ENCODE results near the gene CFB.

Gene CFB

DNA sequence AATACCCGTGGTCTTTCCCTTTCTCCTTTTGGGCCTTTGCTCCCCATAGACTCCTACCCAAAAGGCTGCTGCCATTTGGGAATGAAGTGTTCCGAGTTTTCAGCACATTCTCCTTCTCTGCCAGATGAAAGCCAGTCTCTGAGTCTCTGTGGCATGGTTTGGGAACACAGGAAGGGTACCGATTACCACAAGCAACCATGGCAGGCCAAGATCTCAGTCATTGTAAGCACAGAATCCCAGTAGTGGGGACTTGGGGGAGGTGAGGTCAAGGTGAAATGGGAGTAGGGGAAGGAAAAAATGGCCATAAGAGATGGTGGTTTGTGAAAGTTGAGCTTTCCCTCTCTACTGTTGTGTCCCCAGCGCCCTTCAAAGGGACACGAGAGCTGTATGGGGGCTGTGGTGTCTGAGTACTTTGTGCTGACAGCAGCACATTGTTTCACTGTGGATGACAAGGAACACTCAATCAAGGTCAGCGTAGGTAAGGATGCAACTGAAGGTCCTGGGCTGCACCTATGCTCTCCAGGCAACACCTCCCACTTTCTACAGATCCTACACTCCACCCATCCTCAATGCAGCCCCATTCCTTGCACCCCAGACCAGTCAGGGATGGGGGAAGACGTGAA is 4.1 kb downstream of the CFB start:
- no peak for DNase-seq

DNA sequence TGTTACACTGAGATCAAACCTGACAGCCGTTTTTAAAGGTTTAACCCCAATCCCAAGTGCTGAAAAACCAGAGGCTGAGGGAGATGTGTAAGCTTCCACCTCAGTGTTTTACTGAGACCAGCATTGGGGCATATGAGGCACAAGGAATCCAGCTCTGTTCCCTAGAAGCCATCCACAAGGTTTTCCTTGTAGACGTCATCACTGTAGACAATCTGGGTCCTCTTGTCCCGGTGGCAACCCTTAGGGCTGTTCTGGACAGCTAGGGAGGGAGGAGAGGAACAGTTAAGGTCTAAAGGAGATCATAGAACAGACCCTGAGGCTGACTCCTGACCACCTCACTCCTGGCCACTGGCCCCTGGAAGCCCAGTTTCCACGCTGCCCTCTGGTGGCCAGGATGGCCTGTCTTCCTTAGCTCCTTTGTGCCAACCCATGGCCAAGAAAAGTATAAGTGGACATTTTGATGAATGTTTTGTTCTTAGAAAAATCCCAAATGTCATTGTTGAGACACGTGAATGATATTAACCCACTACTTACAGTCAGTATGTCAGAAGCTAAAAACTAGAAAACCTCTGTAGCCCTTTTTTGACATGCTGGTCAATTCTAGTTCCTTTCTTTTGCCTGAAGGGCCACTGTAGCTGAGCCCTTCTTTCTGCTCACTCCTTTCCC is 6.4 kb downstream of the CFB start:
- DNase-seq = no peak

DNA sequence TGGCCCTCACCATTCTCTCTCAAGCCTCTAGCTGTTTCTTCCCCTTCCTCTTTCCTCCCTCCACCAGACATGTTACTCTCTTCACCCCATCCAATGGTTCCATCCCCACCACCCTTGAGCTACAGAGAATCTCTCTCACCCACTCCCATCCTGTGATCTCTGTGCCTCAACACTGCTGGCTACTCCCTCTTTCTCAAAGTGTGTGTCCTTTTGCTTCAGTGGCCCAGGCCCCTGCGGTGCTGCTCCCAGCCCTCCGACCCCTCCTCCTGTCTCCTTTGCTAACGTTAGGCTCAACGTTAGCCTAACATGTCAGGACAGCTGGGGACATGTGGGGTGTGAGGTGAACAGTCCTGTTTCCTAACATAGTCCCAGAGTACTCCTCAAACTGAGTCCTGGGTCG is 7.0 kb downstream of the CFB start:
- no peak for DNase-seq

DNA sequence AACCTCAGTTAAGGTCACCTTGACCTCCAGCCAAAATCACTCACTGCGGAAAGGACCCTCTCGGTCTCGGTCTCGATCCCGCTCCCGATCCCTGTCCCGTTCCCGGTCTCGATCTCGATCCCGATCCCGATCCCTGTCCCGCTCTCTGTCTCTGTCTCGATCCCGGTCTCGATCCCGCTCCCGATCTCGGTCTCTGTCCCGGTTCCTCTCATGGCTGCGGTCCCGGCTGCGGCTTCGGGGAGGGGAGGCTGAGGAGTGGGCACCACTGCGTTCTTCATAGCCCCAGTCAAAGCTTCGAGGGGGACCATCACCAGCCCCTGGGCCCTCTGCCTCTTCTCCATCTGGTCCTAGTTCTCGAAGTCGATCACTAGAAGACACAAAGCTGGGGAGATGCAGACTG is 8.6 kb downstream of the CFB start:
- no peak for DNase-seq

DNA sequence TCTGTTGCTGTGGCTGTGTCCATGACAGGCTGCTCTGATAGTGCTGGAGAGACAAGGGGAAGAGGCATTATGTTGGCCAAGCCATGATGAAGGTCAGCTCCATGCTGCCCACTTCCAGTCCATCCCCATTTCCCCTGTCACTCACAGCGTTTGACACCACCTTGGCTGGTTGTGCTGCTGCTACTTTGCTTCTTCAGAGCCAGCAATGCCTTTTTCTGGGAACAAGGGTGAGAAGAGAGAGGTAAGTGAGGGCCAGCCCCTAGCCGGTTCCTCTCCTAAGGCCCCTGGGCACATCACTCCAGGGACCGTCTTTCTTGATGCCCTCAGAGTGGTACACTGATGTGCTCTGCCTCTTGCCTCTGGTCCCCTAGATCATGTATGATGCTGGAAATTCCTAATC is 10.9 kb downstream of the CFB start:
- no peak for DNase-seq

DNA sequence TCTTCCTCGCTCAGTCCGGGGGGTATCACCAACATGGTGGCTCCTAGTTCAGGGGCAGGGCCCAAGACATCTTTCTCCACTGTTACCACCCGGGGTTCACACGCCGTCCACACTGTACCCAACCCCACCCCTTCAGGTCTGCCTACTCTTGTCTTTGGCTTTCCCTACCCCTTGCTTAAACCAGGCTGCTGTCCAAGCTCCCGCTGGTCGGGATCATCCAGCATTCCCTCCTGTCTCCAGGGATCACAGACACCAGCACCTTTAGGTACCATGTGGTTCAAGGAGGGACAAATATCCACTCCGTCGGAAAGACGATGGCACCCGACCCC is 12.5 kb downstream of the CFB start:
- DNase-seq = no peak

DNA sequence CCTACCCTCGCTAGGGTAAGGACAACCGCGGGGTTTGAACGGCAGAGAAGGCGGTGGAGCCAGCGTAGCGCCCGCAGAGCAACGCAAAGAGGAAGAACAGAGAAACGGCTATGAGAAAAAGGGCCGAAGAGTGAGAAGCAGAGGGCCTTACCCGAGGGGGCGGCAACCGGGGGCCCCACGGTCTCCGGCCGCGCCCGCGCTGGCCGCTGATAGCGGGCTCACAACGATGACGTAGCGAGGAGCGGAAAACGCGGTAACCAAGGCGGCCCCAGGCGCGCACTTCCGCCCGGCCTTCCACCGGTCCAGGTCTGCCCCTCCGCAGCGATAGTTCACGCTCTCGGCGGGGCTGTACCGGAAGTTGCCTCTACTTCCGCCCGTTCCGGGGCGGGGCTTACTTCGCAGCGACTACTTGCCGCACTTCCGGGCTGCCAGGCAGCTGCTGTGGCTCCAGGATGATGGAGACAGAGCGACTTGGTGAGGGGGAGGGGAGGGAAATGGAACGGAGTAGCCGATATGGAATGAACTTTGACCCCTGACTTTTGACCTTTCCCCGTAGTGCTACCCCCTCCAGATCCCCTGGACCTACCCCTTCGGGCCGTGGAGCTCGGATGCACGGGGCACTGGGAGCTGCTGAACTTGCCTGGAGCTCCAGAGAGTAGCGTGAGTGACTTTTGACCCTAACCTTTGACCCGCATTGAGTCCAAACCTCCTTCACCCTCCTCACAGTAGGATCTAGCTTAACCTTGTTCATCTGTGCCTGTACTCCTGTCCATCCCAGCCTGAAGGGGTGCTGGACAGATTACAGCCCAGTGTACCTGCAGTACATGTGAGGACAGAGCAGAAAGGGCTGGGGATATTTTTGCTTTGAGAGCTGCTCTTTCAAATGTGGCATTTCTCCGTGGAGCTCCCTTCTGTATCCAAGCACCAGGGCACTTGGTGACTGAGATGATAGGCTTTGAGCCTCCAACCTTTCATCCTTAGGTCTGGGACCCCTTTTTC is 13.1 kb downstream of the CFB start, which contains the start of the genes NELFE and SKIC2:
Gene NELFE, minus strand, starts transcription at position 231 of the 999 bp plus-strand sequence. CDS start 525 bp downstream, outside the sequence.
Gene SKIC2, plus strand, starts transcription at position 435 of the 999 bp plus-strand sequence. Its CDS starts 18 bp downstream, at position 453.
- DNase-seq = peak; percentile 99

DNA sequence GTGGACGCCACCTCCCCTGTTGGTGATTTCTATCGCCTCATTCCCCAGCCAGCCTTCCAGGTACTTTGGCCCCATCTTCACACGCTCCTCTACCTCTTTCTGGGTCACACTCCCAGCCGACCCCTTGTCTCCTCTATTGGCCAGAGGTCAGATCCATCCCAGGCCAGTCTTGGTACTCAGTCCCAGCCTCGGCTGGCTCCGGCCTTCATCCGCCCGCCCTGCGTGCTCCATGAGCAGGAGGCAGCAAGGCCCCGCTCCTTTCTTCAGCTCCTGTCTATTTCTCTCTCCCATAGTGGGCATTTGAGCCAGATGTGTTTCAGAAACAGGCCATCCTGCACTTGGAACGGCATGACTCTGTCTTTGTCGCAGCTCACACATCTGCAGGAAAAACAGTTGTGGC is 15.7 kb downstream of the CFB start:
- no peak for DNase-seq

DNA sequence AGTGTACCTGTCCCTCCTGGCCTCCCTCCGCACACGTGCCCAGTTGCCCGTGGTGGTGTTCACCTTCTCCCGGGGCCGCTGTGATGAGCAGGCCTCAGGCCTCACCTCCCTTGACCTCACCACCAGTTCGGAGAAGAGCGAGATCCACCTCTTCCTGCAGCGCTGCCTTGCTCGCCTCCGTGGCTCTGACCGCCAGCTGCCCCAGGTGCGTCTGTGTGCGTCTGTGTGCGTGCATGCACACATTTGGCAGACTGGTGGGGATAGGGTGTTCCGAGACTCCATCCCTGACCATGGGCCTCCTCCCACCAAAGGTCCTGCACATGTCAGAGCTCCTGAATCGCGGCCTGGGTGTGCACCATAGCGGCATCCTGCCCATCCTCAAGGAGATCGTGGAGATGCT is 18.0 kb downstream of the CFB start:
- DNase-seq = no peak

DNA sequence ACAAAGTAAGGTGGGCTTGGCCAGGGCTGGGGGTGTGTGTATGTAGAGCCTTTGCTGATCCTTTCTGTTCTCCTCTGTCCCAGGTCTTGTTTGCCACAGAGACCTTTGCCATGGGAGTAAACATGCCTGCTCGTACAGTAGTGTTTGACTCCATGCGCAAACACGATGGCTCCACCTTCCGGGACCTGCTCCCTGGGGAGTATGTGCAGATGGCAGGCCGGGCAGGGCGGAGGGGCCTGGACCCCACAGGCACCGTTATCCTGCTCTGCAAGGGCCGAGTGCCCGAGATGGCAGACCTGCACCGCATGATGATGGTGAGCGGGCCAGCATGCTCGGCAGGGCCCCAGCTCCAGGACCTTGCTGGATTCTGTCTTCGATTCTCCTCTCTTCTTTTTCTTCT is 19.8 kb downstream of the CFB start:
- no peak for DNase-seq

DNA sequence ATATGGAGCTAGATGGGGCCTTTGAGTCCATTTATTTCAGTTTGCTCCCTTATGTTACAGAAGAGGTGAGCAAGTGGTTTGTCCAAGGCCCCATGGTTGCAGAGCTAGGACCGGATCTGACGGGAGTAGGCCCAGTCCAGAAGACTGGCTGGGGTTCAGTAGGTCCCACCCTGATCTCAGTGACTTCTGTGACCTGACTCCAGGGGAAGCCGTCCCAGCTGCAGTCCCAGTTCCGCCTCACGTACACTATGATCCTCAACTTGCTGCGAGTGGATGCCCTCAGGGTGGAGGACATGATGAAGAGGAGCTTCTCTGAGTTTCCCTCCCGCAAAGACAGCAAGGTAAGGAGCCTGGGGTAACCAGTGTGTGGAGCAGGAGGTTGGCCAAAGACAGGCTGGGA is 20.6 kb downstream of the CFB start:
- DNase-seq = no peak

DNA sequence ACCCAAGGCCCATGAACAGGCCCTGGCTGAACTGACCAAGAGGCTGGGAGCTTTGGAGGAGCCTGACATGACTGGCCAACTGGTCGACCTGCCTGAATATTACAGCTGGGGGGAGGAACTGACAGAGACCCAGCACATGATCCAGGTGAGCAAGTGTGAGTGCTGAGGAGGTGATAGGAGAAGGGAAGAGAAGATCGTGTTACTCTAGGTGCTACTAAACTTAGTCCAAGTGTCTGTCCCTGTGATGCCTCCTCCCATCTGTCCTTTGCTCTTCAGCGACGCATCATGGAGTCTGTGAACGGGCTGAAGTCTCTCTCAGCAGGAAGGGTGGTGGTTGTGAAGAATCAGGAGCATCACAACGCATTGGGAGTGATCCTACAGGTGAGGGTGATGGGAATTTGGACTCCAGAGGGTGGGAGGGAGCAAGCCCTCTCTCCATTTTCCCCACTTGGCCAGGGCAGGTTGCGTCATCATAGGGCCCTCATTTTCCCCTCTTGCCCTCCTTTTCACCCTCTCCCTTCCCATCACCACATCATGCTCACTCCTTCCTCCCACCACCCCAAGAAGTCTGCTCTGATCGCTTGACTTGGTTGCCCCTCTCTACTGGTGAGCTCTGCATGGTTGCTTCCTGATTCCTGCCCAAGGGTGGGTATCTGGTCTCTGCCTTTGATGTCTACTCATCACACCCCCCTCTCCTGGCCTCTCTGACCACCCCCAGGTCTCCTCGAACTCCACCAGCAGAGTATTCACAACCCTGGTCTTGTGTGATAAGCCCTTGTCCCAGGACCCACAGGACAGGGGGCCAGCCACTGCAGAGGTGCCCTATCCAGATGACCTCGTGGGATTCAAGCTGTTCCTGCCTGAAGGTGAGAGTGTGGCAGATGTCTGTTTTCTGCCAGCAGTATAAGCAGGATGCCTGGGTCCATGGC is 21.4 kb downstream of the CFB start:
- no peak for DNase-seq

DNA sequence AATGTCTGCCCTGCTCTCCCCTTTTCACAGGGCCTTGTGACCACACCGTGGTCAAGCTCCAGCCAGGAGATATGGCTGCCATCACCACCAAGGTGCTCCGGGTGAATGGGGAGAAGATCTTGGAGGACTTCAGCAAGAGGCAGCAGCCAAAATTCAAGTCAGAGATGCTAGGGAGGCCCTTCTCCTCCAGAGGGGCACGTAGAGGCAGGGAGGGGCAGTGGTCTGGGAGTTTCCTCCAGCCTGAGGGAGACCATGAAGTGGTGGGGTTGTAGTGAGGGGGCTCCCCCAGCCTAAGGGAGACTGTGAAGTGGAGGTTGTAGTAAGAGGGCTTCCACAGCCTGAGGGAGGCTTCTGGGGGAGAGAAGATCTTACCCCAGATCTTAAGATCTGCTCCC is 22.0 kb downstream of the CFB start:
- no peak for DNase-seq

DNA sequence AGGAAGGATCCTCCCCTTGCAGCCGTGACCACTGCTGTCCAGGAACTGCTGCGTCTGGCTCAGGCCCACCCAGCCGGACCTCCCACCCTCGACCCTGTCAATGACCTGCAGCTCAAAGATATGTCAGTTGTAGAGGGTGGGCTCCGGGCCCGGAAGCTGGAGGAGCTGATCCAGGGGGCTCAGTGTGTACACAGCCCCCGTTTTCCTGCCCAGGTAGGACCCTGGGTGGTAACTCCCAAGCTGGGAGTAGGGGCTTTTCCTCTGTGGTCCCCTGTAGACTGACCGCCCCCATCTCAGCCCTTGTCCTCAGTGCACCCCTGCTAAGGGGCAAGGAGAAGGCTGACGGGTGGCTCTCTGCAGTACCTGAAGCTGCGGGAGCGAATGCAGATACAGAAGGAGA is 22.4 kb downstream of the CFB start:
- no peak for DNase-seq

DNA sequence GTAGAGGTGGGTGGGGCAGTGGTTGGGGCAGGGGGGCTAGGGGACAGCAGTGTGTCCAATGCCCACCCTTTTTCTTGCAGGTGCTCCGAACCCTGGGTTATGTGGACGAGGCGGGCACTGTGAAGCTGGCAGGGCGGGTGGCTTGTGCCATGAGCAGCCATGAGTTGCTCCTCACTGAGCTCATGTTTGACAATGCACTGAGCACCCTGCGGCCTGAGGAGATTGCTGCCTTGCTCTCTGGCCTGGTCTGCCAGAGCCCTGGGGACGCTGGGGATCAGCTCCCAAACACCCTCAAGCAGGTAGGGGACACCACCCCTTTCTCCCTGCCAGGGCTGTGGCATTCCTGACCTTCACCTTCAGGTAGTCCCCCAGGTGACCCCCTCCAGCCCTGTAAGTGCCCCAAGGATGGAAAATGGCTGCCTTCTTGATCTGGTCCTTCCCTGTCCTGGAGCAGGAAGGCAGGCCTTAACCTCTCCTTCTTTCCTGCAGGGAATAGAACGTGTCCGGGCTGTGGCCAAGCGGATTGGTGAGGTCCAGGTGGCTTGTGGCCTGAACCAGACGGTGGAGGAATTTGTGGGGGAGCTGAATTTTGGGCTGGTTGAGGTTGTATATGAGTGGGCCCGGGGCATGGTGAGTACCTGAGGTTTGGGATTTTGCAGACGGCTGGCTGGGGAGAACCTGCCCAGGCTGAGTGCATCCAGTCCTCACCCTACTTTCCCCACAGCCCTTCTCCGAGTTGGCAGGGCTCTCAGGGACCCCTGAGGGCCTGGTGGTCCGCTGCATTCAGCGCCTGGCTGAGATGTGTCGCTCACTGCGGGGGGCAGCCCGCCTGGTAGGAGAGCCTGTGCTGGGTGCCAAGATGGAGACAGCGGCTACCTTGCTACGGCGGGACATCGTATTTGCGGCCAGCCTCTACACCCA is 23.2 kb downstream of the CFB start:
- DNase-seq = no peak

DNA sequence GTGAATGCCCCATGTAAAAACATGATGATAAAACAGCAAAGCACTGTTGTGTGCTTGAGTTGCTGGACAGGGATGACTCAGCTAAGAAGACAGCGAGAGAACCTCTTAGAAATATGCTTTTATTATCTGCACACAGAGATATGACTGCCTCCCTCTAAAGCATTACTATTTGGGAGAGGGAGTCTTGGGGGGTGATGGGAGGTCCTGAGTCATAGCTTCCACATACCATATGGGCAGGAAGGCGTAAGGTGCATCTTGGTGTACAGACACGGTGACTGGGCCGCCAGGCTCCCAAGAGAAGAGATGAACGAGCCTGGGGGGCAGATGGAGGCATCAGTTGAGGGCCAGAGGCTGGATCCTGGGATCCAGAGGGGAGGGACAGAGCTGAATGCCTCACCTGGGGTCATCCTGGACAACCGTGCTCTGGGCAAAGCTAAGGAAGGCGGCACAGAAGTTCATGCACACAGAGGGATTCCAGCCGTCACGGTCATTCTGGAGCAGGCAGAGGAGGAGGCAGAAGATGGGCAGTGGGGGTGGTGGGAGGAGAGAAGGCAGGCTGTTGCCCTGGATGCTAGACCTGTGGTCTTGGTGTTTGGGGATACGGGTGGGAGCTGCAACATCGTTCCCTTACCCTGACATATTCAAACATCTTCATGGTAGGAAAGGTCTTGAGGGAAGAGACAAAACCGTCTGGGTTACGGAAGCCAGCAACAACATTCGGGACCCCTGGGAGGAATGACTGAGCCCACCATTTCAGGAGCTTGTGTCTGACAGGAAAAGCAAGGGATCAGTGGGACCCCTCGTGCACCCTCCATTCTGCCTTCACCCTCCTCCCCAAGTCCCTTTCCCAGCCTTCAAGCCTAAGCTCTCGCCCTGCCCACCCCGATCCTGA is 24.1 kb downstream of the CFB start:
- DNase-seq = no peak

DNA sequence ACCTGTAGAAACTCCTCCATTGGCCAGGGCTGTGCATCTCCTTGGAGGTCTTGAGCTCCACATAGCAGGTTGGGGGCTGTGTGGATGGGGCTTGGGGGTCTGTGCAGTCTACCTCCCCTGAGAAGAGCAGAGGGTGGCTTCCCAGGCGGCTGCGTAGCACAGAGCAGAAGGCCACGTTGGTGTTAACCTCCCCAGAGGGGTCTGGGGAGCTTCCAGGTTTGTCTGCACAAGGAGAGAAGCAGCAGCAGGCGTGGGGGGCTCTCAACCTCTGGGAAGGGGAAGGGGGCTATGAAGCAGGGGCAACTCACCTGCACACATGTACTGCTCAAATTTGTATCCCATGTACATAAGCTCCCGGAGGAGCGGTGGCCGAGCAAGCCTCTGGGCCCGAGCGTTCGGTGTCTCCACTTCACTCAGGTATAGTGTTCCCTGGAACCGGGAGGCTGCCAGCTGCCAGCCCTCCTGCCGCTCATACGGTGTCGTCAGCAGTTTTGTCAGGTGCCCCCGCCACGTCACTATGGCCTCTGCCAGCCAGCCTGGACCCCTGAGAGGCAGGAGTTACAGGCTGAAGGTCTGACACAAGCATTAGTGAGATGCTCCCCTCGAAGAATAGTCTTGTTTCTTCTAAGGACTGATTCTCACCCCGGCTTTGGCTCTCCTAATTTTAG is 24.8 kb downstream of the CFB start:
- DNase-seq = peak; percentile 71

DNA sequence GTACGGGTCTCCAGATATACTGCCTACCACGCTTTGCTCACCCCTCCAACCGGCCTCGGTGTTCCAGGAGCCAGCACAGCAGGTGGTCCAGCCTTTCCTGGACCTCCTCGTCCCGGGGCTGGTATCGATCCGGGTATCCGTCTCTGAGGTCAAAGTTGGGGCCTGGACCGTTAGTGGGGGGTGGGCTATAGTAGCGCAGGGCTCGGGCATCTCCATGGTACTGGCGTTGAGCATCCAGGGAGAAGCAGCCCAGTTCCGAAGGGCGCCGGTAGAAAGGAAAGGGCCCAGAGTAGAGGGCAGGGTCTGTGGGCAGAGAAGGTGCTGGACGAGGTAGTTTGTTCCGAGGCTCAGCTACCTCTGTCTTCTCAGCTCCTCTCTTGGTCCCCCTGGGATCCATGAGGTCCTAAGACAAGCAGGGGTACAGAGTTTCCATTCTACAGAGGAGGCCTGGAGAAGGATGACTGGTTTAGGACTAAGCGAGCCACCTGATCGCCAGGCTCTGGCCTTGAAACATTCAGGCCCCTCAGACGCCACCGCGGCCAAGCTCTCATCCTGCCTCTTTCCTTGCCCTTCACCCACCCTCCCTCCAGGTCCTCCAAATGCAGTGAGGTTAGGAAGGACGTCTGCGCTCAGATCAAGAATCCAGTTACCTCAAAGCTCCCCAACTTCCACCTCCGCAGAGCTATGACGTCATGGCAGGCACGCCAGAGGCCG is 25.5 kb downstream of the CFB start:
- DNase-seq = no peak

All from NCI-H2171 (cell line).